T-cell (primary cell): Measurements from ENCODE around the gene OTOS. TPM values are rescaled to one million over a fixed set of nuclear protein-coding genes. Genes with fewer than 3 reads are reported as not detected.

Experiments
- ATAC-seq, 4 experiments: fragments of 200-7000 bp in 3 of 4; fragments of 150-1000 bp in 1 of 4; cut with Tn5 transposase; replicated peaks in 1 of 4; 1 replicate in 3 of 4; 2 replicates in 1 of 4; pipeline ENCODE4 v1.10.0; 2021; ENCODE audit warnings: moderate library complexity in 3 of 4, mild to moderate bottlenecking in 2 of 4, moderate number of reproducible peaks in 1 of 4
- CTCF ChIA-PET, 2 donors: fragments of 300-600 bp; sonication (Branson Sonifier 250); formaldehyde crosslinking; loops; one replicate each; lab custom pipeline; 2022; ENCODE audit warnings: antibody characterized with exemption in 2 of 2; lab: Charles Lee
- POLR2A ChIA-PET, 2 donors: fragments of 300-600 bp; sonication (Branson Sonifier 250); formaldehyde crosslinking; loops; one replicate each; lab custom pipeline; 2022; ENCODE audit warnings: antibody characterized with exemption in 2 of 2; lab: Charles Lee
- DNase-seq, 35 experiments: peaks; one replicate each; pipeline versions ENCODE4 v3.0.0 to v3.0.0-alpha.2; 2013 to 2023
- H3K27ac ChIP-seq: one replicate; pipeline ENCODE4 v1.5.1; 2013; ENCODE audit warnings: low read length
- H3K27me3 ChIP-seq, 2 experiments: replicated peaks in 1 of 2; 1 replicate in 1 of 2; 2 replicates in 1 of 2; pipeline versions ENCODE4 v1.6.1 to v1.7.0; 2013; ENCODE audit warnings: low read length in 1 of 2, mixed read lengths in 1 of 2; ENCODE audit not compliant: control insufficient read depth in 2 of 2, insufficient read depth in 2 of 2; ENCODE audit errors: extremely low read depth in 1 of 2
- H3K36me3 ChIP-seq, 2 donors: 1 replicate in 1 of 2; 2 replicates in 1 of 2; pipeline versions ENCODE4 v1.6.1 to v1.7.0; 2013; ENCODE audit warnings: low read length in 1 of 2; ENCODE audit not compliant: control insufficient read depth in 2 of 2, insufficient read depth in 1 of 2; ENCODE audit errors: extremely low read depth in 1 of 2
- H3K4me1 ChIP-seq, 2 experiments: 1 replicate in 1 of 2; 2 replicates in 1 of 2; pipeline versions ENCODE4 v1.6.1 to v1.7.0; 2013; ENCODE audit warnings: low read length in 2 of 2, mixed read lengths in 1 of 2; ENCODE audit not compliant: insufficient read depth in 2 of 2, control insufficient read depth in 1 of 2; ENCODE audit errors: extremely low read depth in 1 of 2
- H3K4me3 ChIP-seq, 2 donors: 1 replicate in 1 of 2; 2 replicates in 1 of 2; pipeline versions ENCODE4 v1.5.1 to v1.7.0; 2013; ENCODE audit warnings: mild to moderate bottlenecking in 2 of 2, low read length in 1 of 2, moderate library complexity in 1 of 2; ENCODE audit not compliant: control insufficient read depth in 1 of 2; ENCODE audit errors: extremely low read depth in 1 of 2
- H3K9me3 ChIP-seq: 2 replicates; pipeline ENCODE4 v1.7.0; 2013
- H3K27ac Mint-ChIP-seq, 2 donors: one replicate each; pipeline ENCODE4 v1.8.0; 2020 to 2021; ENCODE audit warnings: mild to moderate bottlenecking in 2 of 2, mixed read lengths in 2 of 2
- H3K27me3 Mint-ChIP-seq, 2 donors: one replicate each; pipeline ENCODE4 v1.8.0; 2021 to 2022; ENCODE audit warnings: mixed read lengths in 2 of 2
- H3K36me3 Mint-ChIP-seq: one replicate; pipeline ENCODE4 v1.8.0; 2021; ENCODE audit warnings: mixed read lengths
- H3K4me1 Mint-ChIP-seq, 3 donors: one replicate each; pipeline ENCODE4 v1.8.0; 2020 to 2022; ENCODE audit warnings: mixed read lengths in 3 of 3, mild to moderate bottlenecking in 1 of 3
- H3K4me3 Mint-ChIP-seq, 3 donors: one replicate each; pipeline ENCODE4 v1.8.0; 2020 to 2022; ENCODE audit warnings: mild to moderate bottlenecking in 3 of 3, mixed read lengths in 3 of 3, moderate library complexity in 3 of 3
- H3K9me3 Mint-ChIP-seq, 3 donors: one replicate each; pipeline ENCODE4 v1.8.0; 2020 to 2022; ENCODE audit warnings: mixed read lengths in 3 of 3
- WGBS: methylation state at CpG from one replicate; pipeline ENCODE4 v1.1.5; 2013; ENCODE audit warnings: missing lambda C conversion rate; ENCODE audit not compliant: insufficient coverage; 5-methylcytosine and 5-hydroxymethylcytosine counted together
- total RNA-seq, 35 experiments: library from RNA in 6 of 35; stranded (reverse) in 6 of 35; fragments of 120-200 nt in 1 of 35; gene quantifications; one replicate each; pipeline versions ENCODE4 v1.2.1 to v1.2.4 and lab custom pipeline; 2013 to 2026

Gene OTOS
- total RNA-seq, 5 donors from 2014 or later (not counting 1 experiment from before 2014, with no cell fraction given): not detected

- Mint-ChIP-seq H3K36me3 (no peaks in the 10 kb centered on the region), H3K4me3 (no peak overlapping the region), H3K9me3 (peaks cover 0 to 6% (median 0%) of the 10 kb centered on the region in 3 donors), H3K4me1 (no peaks in the 10 kb centered on the region), H3K27me3 (peaks cover 4 to 20% of the 10 kb centered on the region in 2 donors), H3K27ac (peak overlapping the region in 1 of 2 donors; percentile 2)
- DNase-seq (no peak), ATAC-seq (no peak)
- Histone ChIP-seq H3K27ac (no peak overlapping the region), H3K9me3 (no peaks in the 10 kb centered on the region), H3K4me1 (no peaks in the 10 kb centered on the region), H3K4me3 (no peak overlapping the region), H3K36me3 (no peaks in the 10 kb centered on the region), H3K27me3 (peaks cover 0 to 63% of the 10 kb centered on the region in 2 experiments)
- POLR2A ChIA-PET: no interaction called here
- CTCF ChIA-PET: interaction anchor here in 1 of 2 donors (0.6 kb wide), 1 partner anchor 92 kb away, joined by 4 read pairs; no protein-coding TSS in a partner anchor
- 67% methylated on average over 4 of the region's 5 CpGs for WGBS
These were observed 24.1 kb upstream of the OTOS start for GRCh38 chr2:240164586-240164985.

GRCh38 chr2:240163844-240164574 is 23.6 kb upstream of the OTOS start:
- Mint-ChIP-seq H3K4me1 (no peaks in the 10 kb centered on the region), H3K4me3 (no peak overlapping the region), H3K36me3 (no peaks in the 10 kb centered on the region), H3K27me3 (peaks cover 4 to 18% of the 10 kb centered on the region in 2 donors), H3K9me3 (peaks cover 0 to 6% (median 0%) of the 10 kb centered on the region in 3 donors), H3K27ac (no peak overlapping the region)
- Histone ChIP-seq H3K27me3 (peaks cover 0 to 57% of the 10 kb centered on the region in 2 experiments), H3K27ac (no peak overlapping the region), H3K9me3 (no peaks in the 10 kb centered on the region), H3K36me3 (no peaks in the 10 kb centered on the region), H3K4me1 (no peaks in the 10 kb centered on the region), H3K4me3 (no peak overlapping the region)
- CTCF ChIA-PET: interaction anchor here in 1 of 2 donors (0.6 kb wide), 1 partner anchor 91 kb away, joined by 4 read pairs; no protein-coding TSS in a partner anchor
- ATAC-seq (no peak), DNase-seq (no peak)
- WGBS: 91% methylated on average over 4 of the region's 4 CpGs
- POLR2A ChIA-PET: no interaction called here

- Histone ChIP-seq H3K36me3 (no peaks in the 10 kb centered on the region), H3K27me3 (peaks cover 0 to 54% of the 10 kb centered on the region in 2 experiments), H3K27ac (no peak overlapping the region), H3K4me3 (no peak overlapping the region), H3K4me1 (no peaks in the 10 kb centered on the region), H3K9me3 (no peaks in the 10 kb centered on the region)
- Mint-ChIP-seq H3K4me3 (no peak overlapping the region), H3K27ac (no peak overlapping the region), H3K27me3 (peaks cover 4 to 15% of the 10 kb centered on the region in 2 donors), H3K9me3 (peaks cover 0 to 6% (median 0%) of the 10 kb centered on the region in 3 donors), H3K4me1 (no peaks in the 10 kb centered on the region), H3K36me3 (no peaks in the 10 kb centered on the region)
- 86% methylated on average over 6 of the region's 16 CpGs for WGBS
- DNase-seq (no peak), ATAC-seq (no peak)
- POLR2A ChIA-PET: no interaction called here
- CTCF ChIA-PET: no interaction called here
These were observed 22.7 kb upstream of the OTOS start for GRCh38 chr2:240162939-240163714.

GRCh38 chr2:240162531-240162930 is 22.1 kb upstream of the OTOS start:
- H3K36me3 Mint-ChIP-seq: no peaks in the 10 kb centered on the region
- peaks cover 0 to 48% of the 10 kb centered on the region in 2 experiments for H3K27me3 ChIP-seq
- no peaks in the 10 kb centered on the region for H3K36me3 ChIP-seq
- no peak for ATAC-seq
- H3K9me3 Mint-ChIP-seq: peaks cover 0 to 6% (median 0%) of the 10 kb centered on the region in 3 donors
- peaks cover 4 to 13% of the 10 kb centered on the region in 2 donors for H3K27me3 Mint-ChIP-seq
- no peaks in the 10 kb centered on the region for H3K4me1 Mint-ChIP-seq
- H3K4me1 ChIP-seq: no peaks in the 10 kb centered on the region
- no peak overlapping the region for H3K27ac ChIP-seq
- H3K27ac Mint-ChIP-seq: no peak overlapping the region
- no peak overlapping the region for H3K4me3 Mint-ChIP-seq
- POLR2A ChIA-PET: no interaction called here
- WGBS: 78% methylated on average over 2 of the region's 6 CpGs
- DNase-seq: no peak
- CTCF ChIA-PET: no interaction called here
- H3K9me3 ChIP-seq: no peaks in the 10 kb centered on the region
- H3K4me3 ChIP-seq: no peak overlapping the region

GRCh38 chr2:240162032-240162431 is 21.6 kb upstream of the OTOS start:
- Histone ChIP-seq H3K4me1 (no peaks in the 10 kb centered on the region), H3K27ac (no peak overlapping the region), H3K9me3 (no peaks in the 10 kb centered on the region), H3K4me3 (no peak overlapping the region), H3K36me3 (no peaks in the 10 kb centered on the region), H3K27me3 (peaks cover 0 to 43% of the 10 kb centered on the region in 2 experiments)
- Mint-ChIP-seq H3K36me3 (no peaks in the 10 kb centered on the region), H3K9me3 (peaks cover 0 to 6% (median 0%) of the 10 kb centered on the region in 3 donors), H3K27me3 (peaks cover 4 to 12% of the 10 kb centered on the region in 2 donors), H3K4me3 (no peak overlapping the region), H3K4me1 (no peaks in the 10 kb centered on the region), H3K27ac (no peak overlapping the region)
- ChIA-PET CTCF (no interaction called here), POLR2A (no interaction called here)
- no peak for ATAC-seq
- WGBS: 72% methylated on average over 3 of the region's 5 CpGs
- DNase-seq: no peak

- H3K4me1 ChIP-seq: no peaks in the 10 kb centered on the region
- peaks cover 0 to 6% (median 0%) of the 10 kb centered on the region in 3 donors for H3K9me3 Mint-ChIP-seq
- no peaks in the 10 kb centered on the region for H3K9me3 ChIP-seq
- POLR2A ChIA-PET: no interaction called here
- no peak overlapping the region for H3K4me3 ChIP-seq
- no peaks in the 10 kb centered on the region for H3K4me1 Mint-ChIP-seq
- H3K27ac Mint-ChIP-seq: no peak overlapping the region
- H3K27me3 ChIP-seq: peaks cover 0 to 34% of the 10 kb centered on the region in 2 experiments
- ATAC-seq: no peak
- H3K27ac ChIP-seq: no peak overlapping the region
- WGBS: 74% methylated on average over 11 of the region's 21 CpGs
- H3K36me3 Mint-ChIP-seq: no peaks in the 10 kb centered on the region
- CTCF ChIA-PET: no interaction called here
- H3K4me3 Mint-ChIP-seq: no peak overlapping the region
- H3K27me3 Mint-ChIP-seq: peaks cover 4 to 8% of the 10 kb centered on the region in 2 donors
- no peak for DNase-seq
- no peaks in the 10 kb centered on the region for H3K36me3 ChIP-seq
These were observed 20.8 kb upstream of the OTOS start for GRCh38 chr2:240161087-240161750.
